B cell (primary cell): ENCODE measurements around the gene EXOC3L2.

Experiments
- EZH2 ChIP-seq: IDR thresholded peaks from 2 replicates; pipeline ENCODE4 v1.6.1; 2012; ENCODE audit warnings: borderline replicate concordance, low read depth, mild to moderate bottlenecking, moderate library complexity, low read length; ENCODE audit not compliant: insufficient read depth, poor library complexity, severe bottlenecking
- TF ChIP-seq, protein P1 (sequence below): fragments of 200-600 bp; IDR thresholded peaks from one replicate; pipeline ENCODE4 v1.8.0; 2022; ENCODE audit warnings: antibody characterized with exemption, mild to moderate bottlenecking

DNA sequence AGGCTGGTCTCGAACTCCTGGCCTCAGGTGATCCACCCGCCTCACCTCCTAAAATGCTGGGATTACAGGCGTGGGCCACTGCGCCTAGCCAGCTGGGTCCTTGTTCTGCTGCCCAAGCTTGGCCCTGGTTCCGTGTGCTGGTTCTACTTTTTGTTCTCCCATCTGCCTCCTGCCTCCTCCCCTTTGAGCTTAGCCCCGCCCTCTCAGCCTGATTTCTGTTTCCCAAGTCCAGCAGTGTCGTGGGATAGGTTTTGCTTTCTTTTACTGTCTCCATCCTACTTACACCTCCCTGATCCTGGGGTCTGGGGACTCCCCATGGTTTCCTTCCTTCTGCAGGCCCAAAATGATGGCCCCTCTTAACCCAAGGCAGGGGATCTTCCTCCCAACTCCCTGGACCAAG lies 64.3 kb downstream of the EXOC3L2 start:
- no peak for TF ChIP-seq EZH2
- TF ChIP-seq, protein P1, sequence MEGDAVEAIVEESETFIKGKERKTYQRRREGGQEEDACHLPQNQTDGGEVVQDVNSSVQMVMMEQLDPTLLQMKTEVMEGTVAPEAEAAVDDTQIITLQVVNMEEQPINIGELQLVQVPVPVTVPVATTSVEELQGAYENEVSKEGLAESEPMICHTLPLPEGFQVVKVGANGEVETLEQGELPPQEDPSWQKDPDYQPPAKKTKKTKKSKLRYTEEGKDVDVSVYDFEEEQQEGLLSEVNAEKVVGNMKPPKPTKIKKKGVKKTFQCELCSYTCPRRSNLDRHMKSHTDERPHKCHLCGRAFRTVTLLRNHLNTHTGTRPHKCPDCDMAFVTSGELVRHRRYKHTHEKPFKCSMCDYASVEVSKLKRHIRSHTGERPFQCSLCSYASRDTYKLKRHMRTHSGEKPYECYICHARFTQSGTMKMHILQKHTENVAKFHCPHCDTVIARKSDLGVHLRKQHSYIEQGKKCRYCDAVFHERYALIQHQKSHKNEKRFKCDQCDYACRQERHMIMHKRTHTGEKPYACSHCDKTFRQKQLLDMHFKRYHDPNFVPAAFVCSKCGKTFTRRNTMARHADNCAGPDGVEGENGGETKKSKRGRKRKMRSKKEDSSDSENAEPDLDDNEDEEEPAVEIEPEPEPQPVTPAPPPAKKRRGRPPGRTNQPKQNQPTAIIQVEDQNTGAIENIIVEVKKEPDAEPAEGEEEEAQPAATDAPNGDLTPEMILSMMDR: no peak
